ENCODE measurements around the gene SEMA5A.
A peak's percentile ranks its signal among the peaks of the same experiment; 100 is the strongest.

Gene SEMA5A

DNA sequence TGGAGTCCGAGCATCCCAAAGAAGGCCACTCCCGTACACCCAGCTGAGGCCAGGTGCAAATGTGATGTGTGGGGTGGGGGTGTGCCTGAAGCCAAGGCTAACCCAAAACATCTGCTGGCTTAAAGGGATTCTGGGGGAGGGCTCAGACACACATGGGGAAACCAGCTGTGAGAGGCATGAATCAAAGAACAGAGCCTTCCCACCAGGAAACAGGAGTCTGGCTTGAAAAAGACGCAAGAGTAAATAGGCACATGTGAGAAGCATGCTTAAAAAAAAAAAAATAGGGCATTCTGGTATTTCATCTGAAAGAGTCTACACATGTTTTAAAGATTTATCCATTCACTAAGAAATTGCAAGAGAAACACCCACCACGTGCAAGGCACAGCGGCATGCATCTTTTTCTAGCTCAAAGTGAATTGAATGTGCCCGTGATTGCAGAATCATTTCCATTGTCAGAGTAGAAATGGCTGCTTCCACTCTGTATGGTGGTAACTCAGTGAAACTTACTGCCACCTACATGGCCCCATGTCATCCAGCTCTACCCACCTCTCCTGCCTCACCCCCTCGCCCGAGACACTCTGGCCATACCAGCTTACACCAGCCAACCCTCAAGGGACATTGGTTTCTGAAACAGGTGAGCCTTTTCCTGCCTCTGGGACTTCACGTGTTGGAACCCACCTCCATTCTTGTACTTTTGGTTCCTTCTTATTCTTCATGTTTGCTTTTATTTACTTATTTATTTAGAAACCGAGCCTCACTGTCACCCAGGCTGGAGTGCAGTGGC lies 71.5 kb downstream of the SEMA5A start:
- no peak for DNase-seq (ENCODE audit: low spot score)

DNA sequence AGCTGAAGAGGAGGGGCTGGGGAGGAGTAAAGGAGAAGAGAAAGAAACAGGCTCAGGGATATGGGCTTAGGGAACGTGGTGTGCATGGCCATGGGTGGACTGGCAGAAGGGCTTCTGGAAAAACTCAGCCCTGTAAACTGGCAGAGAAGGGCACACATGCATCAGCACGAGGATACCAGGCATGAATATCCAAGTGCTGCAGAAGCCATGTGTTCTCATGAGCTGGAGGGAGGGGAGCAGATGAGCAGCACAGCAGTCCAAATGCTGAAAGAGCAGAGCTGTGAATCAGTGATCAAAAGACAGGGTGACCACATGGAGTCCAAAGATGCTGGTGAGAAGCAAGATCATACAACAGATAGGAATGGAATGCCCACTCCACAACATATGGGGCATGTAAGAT lies 72.3 kb downstream of the SEMA5A start:
- DNase-seq (ENCODE audit: low spot score) = no peak

DNA sequence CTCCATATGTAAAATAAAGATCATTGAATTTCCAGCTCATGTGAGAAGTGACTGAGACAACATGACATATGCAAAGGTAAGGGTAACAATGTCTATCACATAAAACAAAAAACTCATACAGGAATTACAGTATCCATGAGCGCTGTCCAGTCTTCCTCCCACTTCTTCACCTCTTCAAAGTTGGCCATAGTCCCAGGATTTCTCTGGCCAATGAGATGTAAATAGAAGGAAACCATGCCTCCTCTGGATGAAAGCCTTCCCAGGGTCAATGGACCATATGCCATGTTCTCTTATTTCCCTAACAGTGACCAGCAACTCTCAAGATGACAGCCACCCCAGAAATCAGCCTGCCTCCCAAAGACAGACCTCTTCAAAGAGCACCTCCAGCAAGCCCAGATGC lies 75.5 kb downstream of the SEMA5A start:
- no peak for DNase-seq (ENCODE audit: low spot score)

DNA sequence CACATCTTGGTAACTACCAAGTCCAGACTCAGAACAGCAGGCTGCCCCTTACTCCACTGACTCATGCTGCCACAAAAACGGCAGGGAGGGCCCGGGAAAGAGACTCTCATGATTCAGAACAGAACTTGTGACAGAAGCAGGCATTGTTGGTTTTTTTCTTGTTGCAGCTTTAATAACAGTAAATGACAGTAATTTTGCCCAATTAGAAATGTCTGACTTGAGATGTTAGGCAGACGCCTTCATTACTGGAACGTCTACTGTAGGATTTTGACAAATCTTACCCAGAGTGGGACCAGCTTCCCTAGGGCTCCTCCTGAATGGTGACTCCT lies 77.9 kb downstream of the SEMA5A start:
- DNase-seq (ENCODE audit: low spot score) = peak; percentile 84

DNA sequence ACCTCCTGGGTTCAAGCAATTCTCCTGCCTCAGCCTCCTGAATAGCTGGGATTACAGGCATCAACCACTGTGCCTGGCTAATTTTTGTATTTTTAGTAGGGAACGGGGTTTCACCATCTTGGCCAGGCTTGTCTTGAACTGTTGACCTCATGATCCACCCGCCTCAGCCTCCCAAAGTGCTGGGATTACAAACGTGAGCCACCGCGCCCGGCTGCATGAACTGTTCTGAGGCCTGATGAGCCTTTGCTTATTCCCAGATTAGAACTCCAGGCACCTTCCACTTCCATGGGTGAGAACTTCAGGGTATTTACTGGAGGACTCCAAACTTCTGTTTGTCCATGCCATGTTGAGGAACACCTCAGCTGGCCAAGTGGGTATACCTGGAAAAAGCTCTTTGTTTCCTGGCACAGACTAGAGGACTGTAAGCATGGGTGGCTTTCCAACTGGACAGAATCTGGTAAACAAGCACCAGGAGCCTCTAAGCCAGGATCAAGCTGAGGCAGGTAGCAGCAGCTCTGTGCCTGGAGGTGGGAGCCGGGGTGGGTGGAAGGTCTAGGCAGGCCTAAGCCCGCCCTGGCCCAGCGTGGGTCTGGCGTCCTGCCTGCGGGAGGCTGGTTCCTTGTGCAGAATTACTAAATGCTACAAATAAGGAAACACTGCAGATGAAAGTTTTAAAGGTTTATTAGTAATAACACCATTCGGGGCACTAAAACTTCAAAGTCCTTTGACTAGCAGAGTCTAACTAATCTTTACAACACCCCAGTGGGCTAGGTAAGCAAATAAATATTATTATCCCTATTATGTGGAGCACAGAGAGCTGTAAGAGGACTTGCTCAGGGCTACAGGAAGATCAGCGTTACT lies 78.4 kb downstream of the SEMA5A start:
- DNase-seq (ENCODE audit: low spot score) = no peak

DNA sequence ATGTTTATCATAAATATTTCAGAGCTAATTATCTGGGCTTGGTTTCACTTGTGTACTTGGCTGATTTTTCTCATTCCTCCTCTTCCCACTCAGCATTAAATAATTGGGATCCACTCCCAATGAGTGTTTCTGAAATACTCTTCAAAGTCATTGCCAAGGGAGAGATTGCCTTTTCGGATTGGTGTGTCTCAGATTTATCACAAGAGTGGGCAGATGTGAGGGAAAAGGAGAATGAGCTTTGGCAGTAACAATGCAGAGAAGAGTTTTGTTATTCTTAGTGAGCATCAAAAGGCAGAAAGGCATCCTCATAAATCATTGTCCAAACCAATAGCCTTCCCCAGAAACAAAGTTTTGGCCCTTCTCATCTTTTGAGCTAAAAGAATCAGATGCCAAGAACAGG lies 79.2 kb downstream of the SEMA5A start:
- no peak for DNase-seq (ENCODE audit: low spot score)

DNA sequence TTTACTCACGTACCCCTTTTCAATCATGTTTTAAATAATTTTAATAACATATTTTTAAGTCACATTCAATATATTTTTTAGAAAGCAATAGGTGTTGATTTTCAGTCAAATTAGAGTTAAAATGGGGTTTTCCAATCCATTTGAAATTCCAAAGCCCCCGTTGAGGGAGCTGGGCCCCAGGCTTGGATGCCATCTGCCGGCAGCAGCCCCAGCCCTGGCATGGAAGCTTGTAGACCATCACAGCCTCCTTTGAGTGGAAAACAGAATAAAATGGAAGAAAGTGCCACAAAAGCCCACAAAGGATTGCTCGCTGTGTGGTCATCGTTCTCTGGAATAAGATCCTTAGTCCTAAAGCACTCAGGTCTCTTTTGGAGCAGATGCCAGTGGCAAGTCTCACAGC lies 81.4 kb downstream of the SEMA5A start:
- no peak for DNase-seq (ENCODE audit: low spot score)

DNA sequence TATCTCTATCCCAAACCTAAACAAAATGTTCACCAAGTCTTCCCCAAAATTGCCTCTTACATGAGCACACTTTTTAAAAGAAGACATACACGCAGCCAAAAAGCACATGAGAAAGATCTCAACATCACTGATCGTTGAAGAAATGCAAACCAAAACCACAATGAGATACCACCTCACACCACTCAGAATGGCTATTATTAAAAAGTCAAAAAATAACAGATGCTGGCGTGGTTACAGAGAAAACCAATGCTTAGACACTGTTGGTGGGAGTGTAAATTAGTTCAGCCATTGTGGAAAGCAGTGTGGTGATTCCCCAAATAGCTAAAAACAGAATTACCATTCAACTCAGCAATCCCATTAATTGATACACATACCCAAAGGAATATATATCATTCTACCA lies 83.8 kb downstream of the SEMA5A start:
- DNase-seq (ENCODE audit: low spot score) = no peak

DNA sequence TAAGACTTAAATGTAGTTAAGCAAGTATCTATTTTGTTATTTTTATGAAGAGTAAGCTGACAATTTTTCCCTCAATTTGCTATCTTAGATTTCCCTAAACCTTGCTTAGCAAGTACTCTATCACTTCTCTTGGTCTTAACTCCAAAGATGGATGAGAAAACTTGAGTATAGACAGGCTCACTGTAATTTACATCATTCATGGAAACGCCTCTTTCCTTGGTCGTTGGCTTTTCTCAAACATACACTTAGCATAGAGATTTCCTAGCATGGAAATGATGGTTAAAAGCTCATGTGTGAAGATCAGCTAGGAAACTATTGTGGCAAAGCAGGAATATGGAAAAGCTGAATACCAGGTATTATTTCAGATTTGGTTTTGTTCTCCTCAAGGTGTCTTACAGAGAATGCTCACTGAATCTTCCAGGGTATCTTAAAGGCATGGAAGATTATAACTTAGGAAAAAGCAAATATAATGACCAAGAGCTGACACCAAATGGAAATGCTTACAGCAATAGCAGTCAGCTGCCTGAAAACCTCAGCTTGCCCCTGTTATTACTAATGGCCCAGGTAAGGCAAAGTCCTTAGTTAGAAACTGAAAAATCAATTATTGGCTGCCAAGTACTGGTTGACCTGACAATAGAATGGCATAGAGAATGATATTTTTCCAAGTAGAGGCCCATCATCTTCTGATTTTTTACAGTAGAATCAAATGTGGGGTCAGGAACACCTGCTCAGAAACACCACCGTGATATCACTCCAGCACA lies 84.8 kb downstream of the SEMA5A start:
- no peak for DNase-seq (ENCODE audit: low spot score)

DNA sequence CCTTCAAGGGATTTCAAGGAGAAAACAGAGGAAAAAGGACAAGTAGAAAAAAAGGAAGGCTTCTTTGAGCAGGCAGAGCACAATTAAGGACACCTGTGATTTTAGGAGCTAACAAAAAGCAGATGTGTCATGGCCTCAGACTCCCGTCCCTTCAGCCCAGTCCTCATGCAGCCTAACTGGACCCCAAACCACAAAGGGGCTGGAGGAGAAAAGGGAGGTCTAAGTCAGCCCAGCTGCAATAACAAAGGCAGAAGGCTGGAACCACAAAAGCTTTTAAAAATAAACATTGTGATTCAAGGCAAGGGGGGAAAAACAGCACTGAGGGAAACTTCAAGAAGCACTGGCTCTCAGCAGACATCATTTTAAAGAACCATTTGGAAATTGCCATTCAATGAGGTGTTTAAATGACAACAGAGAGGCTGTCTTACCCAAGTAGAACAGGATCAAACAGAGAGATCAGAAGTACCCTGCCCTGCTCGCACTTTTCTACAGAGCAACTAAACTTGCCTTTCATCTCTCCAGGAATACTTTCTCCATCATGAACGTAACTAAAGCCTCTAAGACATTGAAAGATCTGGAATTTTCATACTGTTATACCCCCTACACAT lies 89.3 kb downstream of the SEMA5A start:
- DNase-seq (ENCODE audit: low spot score) = peak; percentile 25

DNA sequence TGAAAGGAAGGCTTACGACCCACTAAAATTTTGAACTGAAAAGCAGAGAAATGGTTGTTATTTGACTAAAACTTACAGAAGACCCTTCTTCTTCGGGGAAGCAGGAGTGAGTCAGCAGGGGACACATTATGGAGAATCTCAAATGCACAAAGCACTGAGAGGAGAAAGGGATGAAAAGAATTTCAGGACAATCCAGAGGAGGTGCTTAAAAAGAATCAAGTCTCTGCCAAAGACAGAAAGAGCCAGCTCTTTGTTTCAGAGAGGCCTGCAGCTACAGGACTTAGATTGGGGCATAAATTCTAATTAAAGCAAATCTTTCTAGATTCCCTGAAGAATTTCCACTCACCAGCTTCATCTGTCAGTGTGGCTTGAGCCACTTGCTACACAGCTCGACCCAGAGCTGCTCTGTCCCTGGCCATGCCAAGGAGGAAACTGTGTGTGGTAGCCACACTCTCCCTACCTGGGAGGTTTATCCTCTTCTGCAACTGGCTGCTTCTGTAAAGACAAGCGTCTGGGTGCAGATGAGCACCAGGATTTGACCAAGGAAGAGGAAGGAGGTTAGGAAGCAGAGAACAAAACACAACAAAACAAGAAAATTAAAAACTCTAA lies 89.9 kb downstream of the SEMA5A start:
- no peak for DNase-seq (ENCODE audit: low spot score)

DNA sequence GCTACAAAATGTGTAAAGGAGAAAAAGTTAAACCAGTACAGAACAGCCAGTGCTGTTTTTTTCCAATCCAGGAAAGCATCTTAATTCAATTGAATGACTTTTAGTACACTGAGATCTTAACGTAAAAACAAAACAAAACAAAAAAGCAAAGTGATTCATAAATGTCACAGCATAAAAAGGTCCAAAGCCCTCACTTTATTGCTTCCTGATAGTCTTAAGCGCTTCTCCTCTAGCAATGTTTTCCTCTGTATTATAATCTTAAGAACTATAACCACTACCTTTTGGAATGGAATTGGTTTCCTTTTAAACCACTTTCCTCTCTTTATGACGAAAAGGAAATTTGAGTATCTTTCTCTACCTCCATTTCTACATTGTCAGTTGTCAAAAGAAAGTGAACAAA lies 91.4 kb downstream of the SEMA5A start:
- no peak for DNase-seq (ENCODE audit: low spot score)

DNA sequence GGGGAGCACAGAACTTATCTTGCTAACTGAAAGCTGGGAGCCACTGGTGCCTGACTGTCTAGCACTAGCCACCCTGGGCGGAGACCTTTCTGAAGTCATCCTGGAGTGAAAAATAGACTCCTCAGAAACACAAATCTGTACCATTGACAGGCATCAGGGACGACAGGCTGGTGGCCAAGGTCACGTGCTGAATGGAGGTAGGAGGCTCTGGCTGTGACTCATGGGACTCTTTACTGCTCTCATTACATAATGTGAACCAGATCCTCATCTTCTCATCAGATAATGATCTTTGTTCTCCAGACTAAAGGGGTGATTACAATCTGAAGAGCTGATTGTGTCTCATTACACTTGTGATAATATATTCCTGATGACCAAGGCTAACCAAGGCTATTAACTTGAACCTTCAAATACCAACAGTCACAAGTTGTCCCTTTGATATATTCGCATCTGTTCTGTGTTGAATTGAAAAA lies 91.8 kb downstream of the SEMA5A start:
- DNase-seq (ENCODE audit: low spot score) = peak; percentile 79

DNA sequence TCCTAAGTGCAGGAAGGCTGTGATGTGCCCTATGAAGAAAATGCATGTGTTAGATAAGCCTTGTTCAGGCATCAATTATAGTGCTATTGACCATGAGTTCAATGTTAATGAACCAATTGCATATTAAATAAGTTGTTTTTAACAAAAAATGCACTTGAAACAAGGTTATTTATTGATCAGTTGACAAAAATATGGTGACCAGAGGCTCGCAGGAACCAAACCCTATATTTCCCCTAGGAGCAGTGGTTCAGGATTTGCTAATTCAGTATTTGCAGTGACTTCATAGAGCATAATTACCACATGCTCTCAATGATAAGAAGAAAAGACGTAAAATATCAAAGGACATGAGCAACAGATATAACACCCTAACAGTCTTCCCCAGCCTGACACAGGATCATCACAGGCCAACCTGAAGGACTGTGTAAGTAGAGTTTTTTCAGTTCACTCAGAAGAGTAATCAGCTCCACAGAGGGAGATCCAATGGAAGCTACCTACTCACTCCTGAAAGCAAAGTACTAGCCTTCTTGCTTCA lies 92.3 kb downstream of the SEMA5A start:
- no peak for DNase-seq (ENCODE audit: low spot score)

DNA sequence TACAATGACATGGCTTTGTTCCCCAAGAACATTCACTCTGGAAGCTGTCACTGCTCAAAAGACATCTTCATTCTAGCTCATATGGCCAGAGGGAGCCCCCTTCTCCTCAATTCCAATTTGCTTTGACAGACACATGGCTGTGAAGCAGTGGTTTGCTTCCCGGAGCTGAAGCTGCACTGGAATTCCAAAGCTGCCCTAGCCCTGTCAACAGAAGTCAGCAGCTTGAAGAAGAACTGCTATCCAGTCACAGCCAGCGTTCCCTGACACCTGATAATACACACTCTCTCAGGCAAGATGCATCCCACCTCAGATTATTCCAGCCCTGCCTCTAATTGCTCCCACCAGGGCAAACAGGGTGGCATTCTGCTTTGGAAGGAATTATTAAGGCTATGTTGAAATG lies 93.7 kb downstream of the SEMA5A start:
- DNase-seq (ENCODE audit: low spot score) = no peak

DNA sequence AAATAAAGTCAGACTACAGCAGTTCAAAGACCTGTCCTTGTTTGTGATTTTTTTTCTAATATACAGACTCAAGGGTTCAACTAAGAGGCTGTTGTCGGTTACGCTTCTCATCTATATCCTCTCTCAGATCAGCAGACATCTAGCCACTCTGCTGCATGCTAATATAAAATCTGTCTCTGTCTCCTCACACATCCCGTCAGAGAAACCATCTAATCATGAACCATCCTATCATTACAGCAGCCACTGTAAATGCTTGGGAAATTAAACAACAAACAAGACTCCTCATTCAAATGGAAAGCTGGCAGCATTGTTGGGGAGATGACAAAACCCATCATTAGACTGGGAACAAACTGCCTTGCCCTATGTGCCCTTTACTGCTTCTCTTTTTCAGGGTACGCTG lies 94.8 kb downstream of the SEMA5A start:
- DNase-seq (ENCODE audit: low spot score) = no peak

DNA sequence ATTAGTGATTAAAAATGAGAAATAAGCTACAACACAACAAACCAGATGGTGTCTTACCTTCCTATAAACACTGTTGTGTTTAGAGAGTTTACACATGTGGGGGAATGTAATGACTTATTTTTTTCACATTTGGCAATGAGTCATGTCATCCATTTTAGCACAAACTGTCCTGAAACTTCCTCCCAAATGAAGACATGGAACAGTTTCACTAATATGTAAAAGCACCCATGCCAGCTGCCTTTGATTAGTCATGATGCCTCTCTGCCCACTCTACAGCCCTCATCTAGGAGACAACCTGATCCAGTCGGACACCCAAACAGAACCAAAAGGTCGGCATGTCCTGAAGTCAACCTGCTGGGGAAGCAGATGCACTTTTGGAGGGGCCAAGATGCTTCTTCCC lies 98.2 kb downstream of the SEMA5A start:
- no peak for DNase-seq (ENCODE audit: low spot score)

DNA sequence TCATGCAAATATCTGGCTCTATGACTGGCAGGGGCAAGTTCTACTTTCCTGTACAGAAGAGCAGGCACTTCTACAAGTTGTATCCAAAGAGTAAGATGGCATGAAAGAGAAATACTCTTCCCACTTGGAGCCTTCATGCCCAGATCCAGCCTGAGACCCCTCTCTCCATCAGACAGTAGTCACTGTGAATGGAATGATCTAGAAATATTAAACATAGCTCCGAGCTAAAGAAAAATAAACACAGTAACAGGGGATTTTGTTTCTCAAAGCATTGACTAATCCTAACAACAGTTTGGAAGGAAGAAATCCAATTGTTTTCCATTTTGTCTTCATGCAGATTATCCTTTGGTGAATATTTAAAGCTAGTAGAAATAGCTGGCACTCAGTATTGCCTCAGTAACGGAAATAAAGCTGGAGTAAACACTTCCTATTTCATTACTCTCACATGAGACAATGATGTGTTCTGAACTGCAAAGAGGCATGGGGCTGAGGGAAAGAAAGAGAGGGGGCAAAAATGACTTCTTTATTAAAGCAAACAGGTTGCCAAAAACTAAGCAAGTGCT lies 100.0 kb downstream of the SEMA5A start:
- DNase-seq (ENCODE audit: low spot score) = no peak

DNA sequence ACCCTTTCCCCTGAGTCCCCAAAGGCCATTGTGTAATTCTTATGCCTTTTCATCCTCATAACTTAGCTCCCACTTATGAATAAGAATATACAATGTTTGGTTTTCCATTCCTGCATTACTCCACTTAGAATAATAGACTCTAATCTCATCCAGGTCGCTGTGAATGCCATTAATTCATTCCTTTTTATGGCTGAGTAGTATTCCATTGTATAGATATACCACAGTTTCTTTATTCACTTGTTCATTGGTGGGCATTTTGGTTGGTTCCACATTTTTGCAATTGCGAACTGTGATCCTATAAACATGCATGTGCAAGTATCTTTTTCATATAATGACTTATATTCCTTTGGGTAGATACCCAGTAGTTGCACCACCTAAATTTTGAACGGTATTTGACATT lies 101.5 kb downstream of the SEMA5A start:
- DNase-seq (ENCODE audit: low spot score) = no peak

DNA sequence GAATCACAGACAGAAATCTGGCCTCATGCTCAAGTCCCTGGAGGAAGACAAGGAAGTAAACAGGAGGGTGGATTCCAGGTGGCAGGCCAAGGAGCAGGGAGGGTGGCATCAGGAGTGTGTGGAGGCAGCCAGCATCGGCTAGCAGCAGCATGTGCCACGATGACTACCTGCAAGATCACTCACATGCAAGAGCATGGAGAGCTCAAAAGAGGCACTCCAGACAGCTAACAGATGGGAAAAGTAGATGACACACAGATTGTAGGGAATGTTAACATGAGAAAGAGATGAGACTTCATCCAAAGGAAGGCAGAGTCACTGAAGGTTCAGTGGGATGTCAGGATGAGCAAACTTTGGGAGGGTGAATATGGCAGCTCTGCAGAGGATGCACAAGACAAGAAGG lies 104.3 kb downstream of the SEMA5A start:
- DNase-seq (ENCODE audit: low spot score) = no peak

DNA sequence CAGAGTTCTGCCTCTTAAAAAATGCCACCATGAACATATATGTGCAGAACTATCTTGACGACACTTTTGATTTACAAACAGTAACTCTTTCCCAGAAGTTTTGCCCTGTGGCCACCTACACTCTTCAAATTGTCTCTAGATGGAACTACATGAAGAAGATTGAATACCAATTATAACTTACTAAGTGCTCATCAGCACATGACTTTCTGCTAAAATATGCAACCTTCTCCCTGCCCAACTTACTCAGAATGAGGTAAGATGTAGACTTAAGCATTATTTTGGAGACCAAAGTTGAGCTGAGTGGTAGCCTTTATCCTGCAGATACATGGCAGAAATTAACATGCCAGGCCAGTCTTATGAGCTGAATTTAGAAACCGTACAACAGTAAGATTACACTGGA lies 105.4 kb downstream of the SEMA5A start:
- no peak for DNase-seq (ENCODE audit: low spot score)
